ENCODE measurements around the gene PCTP. TPM values are rescaled to one million over a fixed set of nuclear protein-coding genes. Genes with fewer than 3 reads are reported as not detected.

PCTP gene
- total and polyA plus RNA-seq, 4 experiments from 2014 or later = 2.3 to 4.7 (median 3.0) TPM

DNA sequence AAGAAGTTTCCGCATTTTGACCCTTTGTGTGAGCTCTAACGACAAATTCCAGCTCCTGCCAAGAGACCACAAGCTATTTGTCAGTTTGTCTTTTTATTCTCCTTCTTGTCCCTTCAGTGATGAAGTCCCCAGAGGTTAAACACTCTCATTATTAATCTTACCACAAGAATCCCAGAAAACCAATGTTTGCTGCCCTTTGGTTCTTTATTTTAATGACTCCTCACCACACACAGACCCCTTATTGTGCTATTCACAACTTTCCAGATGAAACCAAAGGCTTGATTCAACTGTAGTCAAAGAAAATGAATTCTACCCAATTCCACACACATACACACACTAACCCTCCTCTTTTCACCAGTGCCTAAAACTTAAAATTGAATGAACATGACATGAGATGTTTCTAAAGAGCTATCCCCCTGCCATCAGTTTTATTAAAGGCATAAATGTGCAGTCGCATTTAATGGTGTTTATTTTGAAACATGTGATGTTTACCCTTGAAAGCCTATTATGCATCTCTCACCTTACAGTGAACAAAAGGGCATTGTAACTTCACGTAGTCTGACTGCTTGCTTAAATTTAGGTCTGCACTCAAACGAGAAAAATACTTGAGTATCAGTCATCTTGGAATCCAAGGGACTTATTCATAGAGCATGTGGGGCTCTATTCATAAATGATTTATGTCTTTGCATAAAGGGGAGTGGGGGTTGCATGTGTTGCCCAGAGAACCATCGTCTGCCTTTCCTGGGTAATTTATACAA lies 44.1 kb downstream of the PCTP start:
- no peaks in the 10 kb centered on the region for H3K4me1 Mint-ChIP-seq
- no peak overlapping the region for H3K27ac ChIP-seq (ENCODE audit: low read depth, low read length)
- no peaks in the 10 kb centered on the region for H3K4me1 ChIP-seq (ENCODE audit: insufficient read depth, low read length)
- intact Hi-C loops (cut with micrococcal nuclease) = no loop called here
- peaks cover 0 to 18% (median 9%) of the 10 kb centered on the region in 8 donors for H3K9me3 Mint-ChIP-seq
- no peak overlapping the region for H3K4me3 ChIP-seq (ENCODE audit: low read length in 2 of 2)
- POLR2A ChIA-PET (ENCODE audit: partially characterized antibody) = no interaction called here
- H3K9me3 ChIP-seq (ENCODE audit: control insufficient read depth in 1 of 2, low read length in 2 of 2) = no peaks in the 10 kb centered on the region
- no peaks in the 10 kb centered on the region for H3K36me3 ChIP-seq (ENCODE audit: insufficient read depth, low read length)
- no peaks in the 10 kb centered on the region for H3K27me3 ChIP-seq (ENCODE audit: insufficient read depth, low read length)
- H3K27ac Mint-ChIP-seq = no peak overlapping the region
- H3K27me3 Mint-ChIP-seq = peaks cover 1 to 6% of the 10 kb centered on the region in 2 donors
- no peak for DNase-seq
- no peak overlapping the region for H3K4me3 Mint-ChIP-seq
- CTCF ChIA-PET (ENCODE audit: partially characterized antibody) = no interaction called here
- no peaks in the 10 kb centered on the region for H3K36me3 Mint-ChIP-seq

GRCh38 chr17:55806745-55807495 lies 56.1 kb downstream of the PCTP start:
- Mint-ChIP-seq H3K27me3 (peaks cover 0 to 5% of the 10 kb centered on the region in 2 donors), H3K36me3 (no peaks in the 10 kb centered on the region), H3K27ac (no peak overlapping the region), H3K4me1 (no peaks in the 10 kb centered on the region), H3K9me3 (peaks cover 3 to 18% (median 12%) of the 10 kb centered on the region in 8 donors), H3K4me3 (no peak overlapping the region)
- no peak for DNase-seq
- ChIA-PET POLR2A (ENCODE audit: partially characterized antibody) (no interaction called here), CTCF (ENCODE audit: partially characterized antibody) (no interaction called here)
- intact Hi-C loops (cut with micrococcal nuclease) = no loop called here
- Histone ChIP-seq H3K9me3 (ENCODE audit: control insufficient read depth in 1 of 2, low read length in 2 of 2) (no peaks in the 10 kb centered on the region), H3K4me3 (ENCODE audit: low read length in 2 of 2) (no peak overlapping the region), H3K36me3 (ENCODE audit: insufficient read depth, low read length) (no peaks in the 10 kb centered on the region), H3K27ac (ENCODE audit: low read depth, low read length) (no peak overlapping the region), H3K27me3 (ENCODE audit: insufficient read depth, low read length) (no peaks in the 10 kb centered on the region), H3K4me1 (ENCODE audit: insufficient read depth, low read length) (no peaks in the 10 kb centered on the region)

DNA sequence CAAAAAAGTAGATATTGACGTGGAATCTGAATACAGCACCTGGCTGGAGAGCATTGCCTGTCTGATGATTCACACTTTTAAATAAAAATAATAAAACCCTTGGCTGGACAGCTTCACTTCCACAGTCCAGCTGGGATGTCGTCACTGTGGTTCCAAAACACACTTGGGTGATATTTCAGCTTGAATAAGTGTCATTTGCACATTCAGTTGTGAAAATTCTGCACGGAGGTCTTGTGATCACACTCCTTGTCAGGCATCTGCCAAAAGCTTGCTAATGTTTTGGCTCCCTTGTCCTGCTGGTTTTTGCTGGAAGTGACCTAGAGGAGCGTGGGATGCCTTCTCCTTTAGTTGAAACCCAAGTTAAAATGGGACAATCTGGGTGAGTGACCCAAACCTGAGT lies 60.7 kb downstream of the PCTP start:
- Histone ChIP-seq H3K4me3 (ENCODE audit: low read length in 2 of 2) (no peak overlapping the region), H3K27ac (ENCODE audit: low read depth, low read length) (no peak overlapping the region), H3K27me3 (ENCODE audit: insufficient read depth, low read length) (no peaks in the 10 kb centered on the region), H3K9me3 (ENCODE audit: control insufficient read depth in 1 of 2, low read length in 2 of 2) (no peaks in the 10 kb centered on the region), H3K4me1 (ENCODE audit: insufficient read depth, low read length) (no peaks in the 10 kb centered on the region), H3K36me3 (ENCODE audit: insufficient read depth, low read length) (no peaks in the 10 kb centered on the region)
- Mint-ChIP-seq H3K27me3 (peaks cover 5 to 12% of the 10 kb centered on the region in 2 donors), H3K36me3 (no peaks in the 10 kb centered on the region), H3K27ac (no peak overlapping the region), H3K4me1 (no peaks in the 10 kb centered on the region), H3K4me3 (no peak overlapping the region), H3K9me3 (peaks cover 0 to 3% (median 0%) of the 10 kb centered on the region in 8 donors)
- ChIA-PET CTCF (ENCODE audit: partially characterized antibody) (no interaction called here), POLR2A (ENCODE audit: partially characterized antibody) (no interaction called here)
- DNase-seq = no peak
- intact Hi-C loops (cut with micrococcal nuclease) = no loop called here

DNA sequence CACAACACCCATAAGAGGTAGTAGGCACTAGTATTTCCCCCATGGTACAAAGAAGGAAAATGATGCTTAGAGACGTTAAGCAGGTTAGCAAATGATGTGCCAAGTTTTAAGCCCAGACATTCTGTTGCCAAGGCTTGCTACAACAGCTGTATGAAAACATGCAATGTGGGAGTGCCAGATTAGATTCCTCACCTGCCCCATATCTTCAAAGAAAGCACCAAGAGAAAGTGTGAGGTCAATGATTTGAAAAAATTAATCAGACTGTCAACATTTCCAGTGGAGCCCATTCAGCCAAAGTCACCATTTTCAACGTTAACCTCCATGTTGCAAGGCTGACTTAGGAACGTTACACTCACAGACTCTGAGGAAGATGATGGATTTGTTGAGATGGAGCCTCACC lies 61.5 kb downstream of the PCTP start:
- no peaks in the 10 kb centered on the region for H3K36me3 ChIP-seq (ENCODE audit: insufficient read depth, low read length)
- H3K27ac Mint-ChIP-seq = no peak overlapping the region
- no peaks in the 10 kb centered on the region for H3K27me3 ChIP-seq (ENCODE audit: insufficient read depth, low read length)
- no peak overlapping the region for H3K4me3 ChIP-seq (ENCODE audit: low read length in 2 of 2)
- intact Hi-C loops (cut with micrococcal nuclease) = no loop called here
- no peaks in the 10 kb centered on the region for H3K4me1 Mint-ChIP-seq
- POLR2A ChIA-PET (ENCODE audit: partially characterized antibody) = no interaction called here
- CTCF ChIA-PET (ENCODE audit: partially characterized antibody) = no interaction called here
- no peaks in the 10 kb centered on the region for H3K4me1 ChIP-seq (ENCODE audit: insufficient read depth, low read length)
- H3K27ac ChIP-seq (ENCODE audit: low read depth, low read length) = no peak overlapping the region
- H3K4me3 Mint-ChIP-seq = no peak overlapping the region
- peaks cover 0 to 3% (median 0%) of the 10 kb centered on the region in 8 donors for H3K9me3 Mint-ChIP-seq
- no peak for DNase-seq
- H3K36me3 Mint-ChIP-seq = no peaks in the 10 kb centered on the region
- H3K9me3 ChIP-seq (ENCODE audit: control insufficient read depth in 1 of 2, low read length in 2 of 2) = no peaks in the 10 kb centered on the region
- H3K27me3 Mint-ChIP-seq = peaks cover 6 to 14% of the 10 kb centered on the region in 2 donors

DNA sequence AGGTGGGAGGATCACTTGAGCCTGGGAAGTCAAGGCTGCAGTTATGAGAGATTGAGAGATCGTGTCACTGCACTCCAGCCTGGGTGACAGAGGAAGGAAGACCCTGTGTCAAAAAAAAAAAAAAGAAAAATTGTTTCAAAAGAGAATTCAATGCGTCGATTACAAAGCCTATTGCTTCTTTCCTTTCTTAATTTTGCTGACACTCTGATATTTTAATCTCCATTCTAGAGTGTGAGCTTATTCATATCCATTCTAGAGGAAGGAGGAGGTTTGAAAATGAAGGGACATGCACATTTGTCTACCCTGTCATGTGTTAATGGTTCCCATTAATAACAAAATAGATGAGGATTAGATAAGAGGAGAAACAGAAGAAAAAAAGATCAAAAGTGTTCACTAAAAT lies 63.1 kb downstream of the PCTP start:
- ChIA-PET CTCF (ENCODE audit: partially characterized antibody) (no interaction called here), POLR2A (ENCODE audit: partially characterized antibody) (no interaction called here)
- no peak overlapping the region for H3K4me3 Mint-ChIP-seq
- Histone ChIP-seq H3K36me3 (ENCODE audit: insufficient read depth, low read length) (no peaks in the 10 kb centered on the region), H3K27me3 (ENCODE audit: insufficient read depth, low read length) (no peaks in the 10 kb centered on the region), H3K4me1 (ENCODE audit: insufficient read depth, low read length) (no peaks in the 10 kb centered on the region), H3K4me3 (ENCODE audit: low read length in 2 of 2) (no peak overlapping the region), H3K9me3 (ENCODE audit: control insufficient read depth in 1 of 2, low read length in 2 of 2) (no peaks in the 10 kb centered on the region), H3K27ac (ENCODE audit: low read depth, low read length) (no peak overlapping the region)
- peaks cover 0 to 8% (median 2%) of the 10 kb centered on the region in 8 donors for H3K9me3 Mint-ChIP-seq
- peaks cover 8 to 14% of the 10 kb centered on the region in 2 donors for H3K27me3 Mint-ChIP-seq
- DNase-seq = no peak
- H3K36me3 Mint-ChIP-seq = no peaks in the 10 kb centered on the region
- intact Hi-C loops (cut with micrococcal nuclease) = no loop called here
- no peaks in the 10 kb centered on the region for H3K4me1 Mint-ChIP-seq
- no peak overlapping the region for H3K27ac Mint-ChIP-seq

GRCh38 chr17:55814377-55814776 lies 63.5 kb downstream of the PCTP start:
- no peaks in the 10 kb centered on the region for H3K36me3 Mint-ChIP-seq
- H3K9me3 Mint-ChIP-seq = peaks cover 0 to 8% (median 2%) of the 10 kb centered on the region in 8 donors
- H3K27ac ChIP-seq (ENCODE audit: low read depth, low read length) = no peak overlapping the region
- no peaks in the 10 kb centered on the region for H3K9me3 ChIP-seq (ENCODE audit: control insufficient read depth in 1 of 2, low read length in 2 of 2)
- intact Hi-C loops (cut with micrococcal nuclease) = no loop called here
- peaks cover 8 to 14% of the 10 kb centered on the region in 2 donors for H3K27me3 Mint-ChIP-seq
- POLR2A ChIA-PET (ENCODE audit: partially characterized antibody) = no interaction called here
- CTCF ChIA-PET (ENCODE audit: partially characterized antibody) = no interaction called here
- H3K4me3 ChIP-seq (ENCODE audit: low read length in 2 of 2) = no peak overlapping the region
- no peak for DNase-seq
- H3K4me1 Mint-ChIP-seq = no peaks in the 10 kb centered on the region
- no peak overlapping the region for H3K27ac Mint-ChIP-seq
- H3K36me3 ChIP-seq (ENCODE audit: insufficient read depth, low read length) = no peaks in the 10 kb centered on the region
- H3K4me3 Mint-ChIP-seq = no peak overlapping the region
- H3K4me1 ChIP-seq (ENCODE audit: insufficient read depth, low read length) = no peaks in the 10 kb centered on the region
- H3K27me3 ChIP-seq (ENCODE audit: insufficient read depth, low read length) = no peaks in the 10 kb centered on the region

DNA sequence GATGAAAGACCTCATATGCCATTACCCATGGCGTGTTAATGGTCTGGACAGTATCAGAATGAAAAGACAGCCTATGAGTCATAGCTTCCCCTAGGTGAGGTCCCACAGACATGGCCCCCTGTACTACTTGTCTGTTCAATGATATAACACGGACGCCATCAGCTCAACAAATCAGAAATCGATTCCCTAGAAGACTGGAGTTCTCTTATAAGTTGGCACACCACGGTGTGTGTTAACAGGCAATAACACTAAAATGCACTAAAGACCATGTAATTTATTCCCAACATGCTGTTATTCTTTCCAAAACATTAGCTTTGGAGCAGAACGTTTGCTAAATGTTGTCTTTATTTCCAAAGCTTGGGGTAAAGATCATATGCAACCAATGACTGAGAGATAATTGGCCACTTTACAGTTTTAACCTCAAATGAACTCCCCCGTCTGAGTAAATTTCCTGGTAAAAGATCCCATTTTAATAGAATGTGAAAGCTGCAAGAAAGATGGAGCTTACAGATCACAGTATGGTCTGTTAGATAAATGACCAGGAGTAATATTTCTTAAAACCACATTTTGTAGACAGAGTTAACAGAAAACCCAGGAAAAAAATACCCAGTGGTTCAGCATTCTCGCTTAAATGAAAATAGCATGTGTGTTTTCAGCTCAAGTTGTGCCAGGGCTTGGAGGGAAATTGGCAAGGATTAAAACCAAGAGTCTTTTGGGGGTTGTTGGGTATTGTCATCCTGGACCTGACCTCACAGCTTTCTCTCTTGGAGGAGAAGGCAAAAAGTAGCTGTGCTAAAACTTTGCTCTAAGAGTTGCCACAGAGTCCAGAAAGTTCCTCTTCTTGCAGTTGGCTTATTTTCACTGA lies 65.9 kb downstream of the PCTP start:
- Histone ChIP-seq H3K36me3 (ENCODE audit: insufficient read depth, low read length) (no peaks in the 10 kb centered on the region), H3K27ac (ENCODE audit: low read depth, low read length) (no peak overlapping the region), H3K4me1 (ENCODE audit: insufficient read depth, low read length) (no peaks in the 10 kb centered on the region), H3K9me3 (ENCODE audit: control insufficient read depth in 1 of 2, low read length in 2 of 2) (no peaks in the 10 kb centered on the region), H3K27me3 (ENCODE audit: insufficient read depth, low read length) (no peaks in the 10 kb centered on the region), H3K4me3 (ENCODE audit: low read length in 2 of 2) (no peak overlapping the region)
- CTCF ChIA-PET (ENCODE audit: partially characterized antibody) = no interaction called here
- no peaks in the 10 kb centered on the region for H3K4me1 Mint-ChIP-seq
- H3K36me3 Mint-ChIP-seq = no peaks in the 10 kb centered on the region
- peaks cover 0 to 17% (median 7%) of the 10 kb centered on the region in 8 donors for H3K9me3 Mint-ChIP-seq
- no peak overlapping the region for H3K4me3 Mint-ChIP-seq
- POLR2A ChIA-PET (ENCODE audit: partially characterized antibody) = no interaction called here
- no peak for DNase-seq
- intact Hi-C loops (cut with micrococcal nuclease) = no loop called here
- no peak overlapping the region for H3K27ac Mint-ChIP-seq
- peaks cover 8 to 14% of the 10 kb centered on the region in 2 donors for H3K27me3 Mint-ChIP-seq

All from CD4-positive, alpha-beta memory T cell (primary cell).